WTC11 (cell line): ENCODE measurements around the gene ATL2. TPM values are rescaled to one million over a fixed set of nuclear protein-coding genes. Genes with fewer than 3 reads are reported as not detected.

Experiments
- ATAC-seq: fragments of 200-7000 bp; cut with Tn5 transposase; 2 replicates; pipeline ENCODE4 v1.10.0; 2021; ENCODE audit warnings: mild to moderate bottlenecking, moderate library complexity
- CTCF ChIA-PET: fragments of 300-600 bp; sonication (Branson Sonifier 250); formaldehyde crosslinking; loops from one replicate; lab custom pipeline; 2021; ENCODE audit warnings: antibody characterized with exemption; lab: Charles Lee
- POLR2A ChIA-PET: fragments of 350-600 bp; sonication (Branson Sonifier 250); formaldehyde crosslinking; loops from one replicate; lab custom pipeline; 2021; ENCODE audit warnings: antibody characterized with exemption; lab: Charles Lee
- DNase-seq: peaks from one replicate; pipeline ENCODE4 v3.0.0; 2021; ENCODE audit warnings: low spot score
- H3K27ac Mint-ChIP-seq: 2 replicates; pipeline ENCODE4 v1.8.0; 2021; ENCODE audit warnings: mixed read lengths
- H3K27me3 Mint-ChIP-seq: 2 replicates; pipeline ENCODE4 v1.8.0; 2021; ENCODE audit warnings: low read depth, mild to moderate bottlenecking, moderate library complexity, mixed read lengths
- H3K36me3 Mint-ChIP-seq: 2 replicates; pipeline ENCODE4 v1.8.0; 2021; ENCODE audit warnings: mixed read lengths
- H3K4me1 Mint-ChIP-seq: 2 replicates; pipeline ENCODE4 v1.8.0; 2022; ENCODE audit warnings: mixed read lengths
- H3K4me3 Mint-ChIP-seq: 2 replicates; pipeline ENCODE4 v1.8.0; 2021; ENCODE audit warnings: mild to moderate bottlenecking, moderate library complexity, mixed read lengths
- H3K9me3 Mint-ChIP-seq: 2 replicates; pipeline ENCODE4 v1.8.0; 2021; ENCODE audit warnings: mixed read lengths
- ATF1 ChIP-seq: sonication (generic); formaldehyde crosslinking; IDR thresholded peaks from 2 replicates; pipeline ENCODE4 v1.8.1; 2023; ENCODE audit warnings: mild to moderate bottlenecking, moderate library complexity, missing genetic modification reagents
- IRF1 ChIP-seq: sonication (generic); formaldehyde crosslinking; IDR thresholded peaks from 2 replicates; pipeline ENCODE4 v1.8.0; 2023; ENCODE audit warnings: missing genetic modification reagents
- MXD4 ChIP-seq: fragments of 250-450 bp; sonication (Bioruptor Pico); IDR thresholded peaks from 2 replicates; pipeline ENCODE4 v1.8.0; 2021; ENCODE audit warnings: mild to moderate bottlenecking, moderate library complexity, borderline replicate concordance
- NFYB ChIP-seq: sonication (generic); formaldehyde crosslinking; conservative IDR thresholded peaks from 2 replicates; pipeline ENCODE4 v1.8.0; 2022; ENCODE audit warnings: low read depth, missing genetic modification reagents
- OVOL2 ChIP-seq: fragments of 250-450 bp; sonication (Bioruptor Pico); IDR thresholded peaks from 2 replicates; pipeline ENCODE4 v1.9.0; 2021; ENCODE audit warnings: mild to moderate bottlenecking, borderline replicate concordance
- PRRX2 ChIP-seq: fragments of 250-450 bp; sonication (Bioruptor Pico); IDR thresholded peaks from 2 replicates; pipeline ENCODE4 v1.8.0; 2021; ENCODE audit warnings: mild to moderate bottlenecking
- RELA ChIP-seq: sonication (generic); formaldehyde crosslinking; IDR thresholded peaks from 2 replicates; pipeline ENCODE4 v1.8.1; 2022; ENCODE audit warnings: missing genetic modification reagents, mild to moderate bottlenecking, borderline replicate concordance
- SMAD4 ChIP-seq: sonication (generic); formaldehyde crosslinking; IDR thresholded peaks from 2 replicates; pipeline ENCODE4 v1.8.0; 2022; ENCODE audit warnings: mild to moderate bottlenecking, missing genetic modification reagents
- ZNF121 ChIP-seq: sonication (generic); formaldehyde crosslinking; IDR thresholded peaks from 2 replicates; pipeline ENCODE4 v1.8.0; 2023; ENCODE audit warnings: missing genetic modification reagents
- ZNF232 ChIP-seq: sonication (generic); formaldehyde crosslinking; IDR thresholded peaks from 2 replicates; pipeline ENCODE4 v1.8.0; 2022; ENCODE audit warnings: mild to moderate bottlenecking, missing genetic modification reagents
- total RNA-seq: library from RNA; stranded (reverse); gene quantifications from 3 replicates; pipeline ENCODE4 v1.2.3, GENCODE V29; 2021
- TF ChIP-seq, protein P1 (sequence below): fragments of 250-450 bp; sonication (Bioruptor Pico); IDR thresholded peaks from 2 replicates; pipeline ENCODE4 v1.9.0; 2021; ENCODE audit warnings: mild to moderate bottlenecking
- TF ChIP-seq, protein P2 (sequence below): sonication (generic); formaldehyde crosslinking; IDR thresholded peaks from 2 replicates; pipeline ENCODE4 v1.8.0; 2022; ENCODE audit warnings: mild to moderate bottlenecking, missing genetic modification reagents
- TF ChIP-seq, protein P3 (sequence below): sonication (generic); formaldehyde crosslinking; IDR thresholded peaks from 2 replicates; pipeline ENCODE4 v1.8.1; 2022; ENCODE audit warnings: low read depth, missing genetic modification reagents, borderline replicate concordance
- TF ChIP-seq, protein P4 (sequence below): sonication (generic); formaldehyde crosslinking; IDR thresholded peaks from 2 replicates; pipeline ENCODE4 v1.8.0; 2022; ENCODE audit warnings: mild to moderate bottlenecking, missing genetic modification reagents
- TF ChIP-seq, protein P5 (sequence below): sonication (generic); formaldehyde crosslinking; IDR thresholded peaks from 2 replicates; pipeline ENCODE4 v1.8.0; 2023; ENCODE audit warnings: mild to moderate bottlenecking, missing genetic modification reagents

Gene ATL2
- total RNA-seq, 1 experiment from 2014 or later, result 90.5 TPM

GRCh38 chr2:38294597-38294996 lies 82.5 kb downstream of the ATL2 start:
- H3K27ac Mint-ChIP-seq, result peak overlapping the region; percentile 44; the same call in 1 of the 2 replicates
- H3K27me3 Mint-ChIP-seq, result no peaks in the 10 kb centered on the region
- no peak overlapping the region for H3K4me3 Mint-ChIP-seq
- TF ChIP-seq RELA (CRISPR knock-in tag) (no peak), OVOL2 (no peak), IRF1 (no peak), SMAD4 (CRISPR knock-in tag) (no peak), ZNF232 (CRISPR knock-in tag) (no peak)
- TF ChIP-seq, protein P1, sequence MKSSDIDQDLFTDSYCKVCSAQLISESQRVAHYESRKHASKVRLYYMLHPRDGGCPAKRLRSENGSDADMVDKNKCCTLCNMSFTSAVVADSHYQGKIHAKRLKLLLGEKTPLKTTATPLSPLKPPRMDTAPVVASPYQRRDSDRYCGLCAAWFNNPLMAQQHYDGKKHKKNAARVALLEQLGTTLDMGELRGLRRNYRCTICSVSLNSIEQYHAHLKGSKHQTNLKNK (CRISPR knock-in tag), result no peak
- TF ChIP-seq, protein P2, sequence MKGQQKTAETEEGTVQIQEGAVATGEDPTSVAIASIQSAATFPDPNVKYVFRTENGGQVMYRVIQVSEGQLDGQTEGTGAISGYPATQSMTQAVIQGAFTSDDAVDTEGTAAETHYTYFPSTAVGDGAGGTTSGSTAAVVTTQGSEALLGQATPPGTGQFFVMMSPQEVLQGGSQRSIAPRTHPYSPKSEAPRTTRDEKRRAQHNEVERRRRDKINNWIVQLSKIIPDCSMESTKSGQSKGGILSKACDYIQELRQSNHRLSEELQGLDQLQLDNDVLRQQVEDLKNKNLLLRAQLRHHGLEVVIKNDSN (CRISPR knock-in tag), result no peak
- TF ChIP-seq, protein P3, sequence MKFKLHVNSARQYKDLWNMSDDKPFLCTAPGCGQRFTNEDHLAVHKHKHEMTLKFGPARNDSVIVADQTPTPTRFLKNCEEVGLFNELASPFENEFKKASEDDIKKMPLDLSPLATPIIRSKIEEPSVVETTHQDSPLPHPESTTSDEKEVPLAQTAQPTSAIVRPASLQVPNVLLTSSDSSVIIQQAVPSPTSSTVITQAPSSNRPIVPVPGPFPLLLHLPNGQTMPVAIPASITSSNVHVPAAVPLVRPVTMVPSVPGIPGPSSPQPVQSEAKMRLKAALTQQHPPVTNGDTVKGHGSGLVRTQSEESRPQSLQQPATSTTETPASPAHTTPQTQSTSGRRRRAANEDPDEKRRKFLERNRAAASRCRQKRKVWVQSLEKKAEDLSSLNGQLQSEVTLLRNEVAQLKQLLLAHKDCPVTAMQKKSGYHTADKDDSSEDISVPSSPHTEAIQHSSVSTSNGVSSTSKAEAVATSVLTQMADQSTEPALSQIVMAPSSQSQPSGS (CRISPR knock-in tag), result no peak
- H3K4me1 Mint-ChIP-seq, result peaks cover 16% of the 10 kb centered on the region
- H3K36me3 Mint-ChIP-seq, result peaks cover 47% of the 10 kb centered on the region
- DNase-seq (no peak), ATAC-seq (no peak)
- ChIA-PET CTCF (interaction anchor here (1.5 kb wide), 1 partner anchor 213 kb away, joined by 4 read pairs; no protein-coding TSS in a partner anchor), POLR2A (no interaction called here)
- H3K9me3 Mint-ChIP-seq, result no peaks in the 10 kb centered on the region

DNA sequence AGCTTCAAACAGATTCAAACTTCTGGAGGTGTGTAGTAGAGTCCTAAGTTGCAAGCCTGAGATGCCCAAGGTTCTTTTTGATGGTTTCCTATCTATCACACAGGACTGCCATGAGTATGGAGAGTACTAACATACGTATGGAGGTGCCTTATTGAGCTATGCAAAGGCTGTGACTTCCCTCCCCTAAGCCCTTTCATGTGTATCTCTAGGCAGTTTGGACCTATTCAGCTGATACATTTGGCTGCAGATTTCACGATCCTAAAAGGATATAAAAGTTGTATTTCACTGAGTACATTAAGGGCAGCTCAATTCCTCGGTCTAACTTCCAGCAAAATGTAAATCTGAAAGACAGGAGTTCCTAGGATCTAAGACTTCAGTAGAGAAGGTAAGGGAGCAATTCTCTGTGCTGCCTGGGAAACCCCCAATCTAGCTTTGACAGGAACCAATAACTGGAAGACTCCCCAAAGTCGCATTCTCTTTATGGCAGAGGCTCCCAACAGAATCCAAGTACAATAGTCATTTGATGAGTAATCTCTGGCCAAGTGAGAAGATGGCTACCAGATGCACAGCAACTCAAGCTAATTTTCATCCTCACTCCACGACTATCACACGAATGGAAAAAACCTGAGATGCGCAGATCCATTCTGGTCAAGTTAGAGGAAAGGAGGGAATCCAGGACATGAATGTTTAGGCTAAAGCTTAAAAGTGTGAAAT lies 83.8 kb downstream of the ATL2 start:
- no peak overlapping the region for H3K4me3 Mint-ChIP-seq
- no peak for DNase-seq
- POLR2A ChIA-PET, result no interaction called here
- no peak overlapping the region; the same call in 1 of the 2 replicates for H3K27ac Mint-ChIP-seq
- H3K9me3 Mint-ChIP-seq, result no peaks in the 10 kb centered on the region
- TF ChIP-seq ATF1 (CRISPR knock-in tag) (no peak), NFYB (no peak), PRRX2 (CRISPR knock-in tag) (no peak), MXD4 (no peak), ZNF121 (CRISPR knock-in tag) (no peak)
- TF ChIP-seq, protein P4, sequence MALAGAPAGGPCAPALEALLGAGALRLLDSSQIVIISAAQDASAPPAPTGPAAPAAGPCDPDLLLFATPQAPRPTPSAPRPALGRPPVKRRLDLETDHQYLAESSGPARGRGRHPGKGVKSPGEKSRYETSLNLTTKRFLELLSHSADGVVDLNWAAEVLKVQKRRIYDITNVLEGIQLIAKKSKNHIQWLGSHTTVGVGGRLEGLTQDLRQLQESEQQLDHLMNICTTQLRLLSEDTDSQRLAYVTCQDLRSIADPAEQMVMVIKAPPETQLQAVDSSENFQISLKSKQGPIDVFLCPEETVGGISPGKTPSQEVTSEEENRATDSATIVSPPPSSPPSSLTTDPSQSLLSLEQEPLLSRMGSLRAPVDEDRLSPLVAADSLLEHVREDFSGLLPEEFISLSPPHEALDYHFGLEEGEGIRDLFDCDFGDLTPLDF (CRISPR knock-in tag), result no peak
- TF ChIP-seq, protein P5, sequence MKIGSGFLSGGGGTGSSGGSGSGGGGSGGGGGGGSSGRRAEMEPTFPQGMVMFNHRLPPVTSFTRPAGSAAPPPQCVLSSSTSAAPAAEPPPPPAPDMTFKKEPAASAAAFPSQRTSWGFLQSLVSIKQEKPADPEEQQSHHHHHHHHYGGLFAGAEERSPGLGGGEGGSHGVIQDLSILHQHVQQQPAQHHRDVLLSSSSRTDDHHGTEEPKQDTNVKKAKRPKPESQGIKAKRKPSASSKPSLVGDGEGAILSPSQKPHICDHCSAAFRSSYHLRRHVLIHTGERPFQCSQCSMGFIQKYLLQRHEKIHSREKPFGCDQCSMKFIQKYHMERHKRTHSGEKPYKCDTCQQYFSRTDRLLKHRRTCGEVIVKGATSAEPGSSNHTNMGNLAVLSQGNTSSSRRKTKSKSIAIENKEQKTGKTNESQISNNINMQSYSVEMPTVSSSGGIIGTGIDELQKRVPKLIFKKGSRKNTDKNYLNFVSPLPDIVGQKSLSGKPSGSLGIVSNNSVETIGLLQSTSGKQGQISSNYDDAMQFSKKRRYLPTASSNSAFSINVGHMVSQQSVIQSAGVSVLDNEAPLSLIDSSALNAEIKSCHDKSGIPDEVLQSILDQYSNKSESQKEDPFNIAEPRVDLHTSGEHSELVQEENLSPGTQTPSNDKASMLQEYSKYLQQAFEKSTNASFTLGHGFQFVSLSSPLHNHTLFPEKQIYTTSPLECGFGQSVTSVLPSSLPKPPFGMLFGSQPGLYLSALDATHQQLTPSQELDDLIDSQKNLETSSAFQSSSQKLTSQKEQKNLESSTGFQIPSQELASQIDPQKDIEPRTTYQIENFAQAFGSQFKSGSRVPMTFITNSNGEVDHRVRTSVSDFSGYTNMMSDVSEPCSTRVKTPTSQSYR (CRISPR knock-in tag), result no peak
- TF ChIP-seq, all 79 proteins: peak for 0
- Mint-ChIP-seq H3K27me3 (no peaks in the 10 kb centered on the region), H3K4me1 (peaks cover 16% of the 10 kb centered on the region), H3K36me3 (peaks cover 36% of the 10 kb centered on the region)
- ATAC-seq, result no peak; the same call in 1 of the 2 replicates
- CTCF ChIA-PET, result interaction anchor here (1.3 to 1.6 kb wide), 2 partner anchors 22 to 215 kb away, joined by 4 to 8 read pairs; no protein-coding TSS in a partner anchor
